ENCODE data around the gene TMEFF2.
A peak's percentile ranks its signal among the peaks of the same experiment; 100 is the strongest.

Gene TMEFF2, protein sequence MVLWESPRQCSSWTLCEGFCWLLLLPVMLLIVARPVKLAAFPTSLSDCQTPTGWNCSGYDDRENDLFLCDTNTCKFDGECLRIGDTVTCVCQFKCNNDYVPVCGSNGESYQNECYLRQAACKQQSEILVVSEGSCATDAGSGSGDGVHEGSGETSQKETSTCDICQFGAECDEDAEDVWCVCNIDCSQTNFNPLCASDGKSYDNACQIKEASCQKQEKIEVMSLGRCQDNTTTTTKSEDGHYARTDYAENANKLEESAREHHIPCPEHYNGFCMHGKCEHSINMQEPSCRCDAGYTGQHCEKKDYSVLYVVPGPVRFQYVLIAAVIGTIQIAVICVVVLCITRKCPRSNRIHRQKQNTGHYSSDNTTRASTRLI

DNA sequence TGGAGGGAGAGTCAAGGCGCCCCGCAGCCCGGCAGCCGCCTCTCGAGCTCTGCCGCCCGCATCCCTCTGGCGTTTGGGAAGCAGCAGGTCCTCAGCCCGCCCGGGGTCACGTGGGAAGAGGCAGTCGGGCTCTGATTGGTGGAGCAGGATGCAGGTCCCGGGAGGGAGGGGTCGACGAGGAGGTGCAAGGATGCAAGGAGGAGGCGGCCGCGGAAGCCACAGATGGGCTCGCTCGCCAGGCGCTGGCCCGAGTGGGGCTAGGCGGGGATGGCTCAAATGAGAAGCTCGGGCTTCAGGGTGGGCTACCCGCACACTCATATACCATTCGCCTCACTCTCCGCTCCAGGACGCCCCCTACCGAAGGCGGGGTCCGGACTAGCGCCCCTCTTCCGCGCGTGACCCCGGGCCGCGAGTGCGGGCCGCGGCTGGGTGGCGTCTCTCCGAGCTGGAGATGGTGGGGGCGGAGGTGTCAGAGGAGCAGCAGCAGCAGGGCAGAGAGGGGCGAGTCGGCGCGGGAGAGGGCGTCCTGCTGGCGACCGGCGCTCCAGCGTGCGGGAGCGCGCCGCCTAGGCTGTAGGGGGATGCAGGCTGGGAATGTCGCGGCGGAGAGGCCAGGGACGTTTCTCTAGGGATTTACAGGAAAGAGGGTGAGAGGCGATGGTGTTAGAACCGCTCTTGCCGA, at the start of gene TMEFF2:
TMEFF2 (minus strand) TSS at position 68 of the 682 bp plus-strand sequence. CDS start 409 bp downstream, outside the sequence.
- peak; percentile 59 for DNase-seq

DNA sequence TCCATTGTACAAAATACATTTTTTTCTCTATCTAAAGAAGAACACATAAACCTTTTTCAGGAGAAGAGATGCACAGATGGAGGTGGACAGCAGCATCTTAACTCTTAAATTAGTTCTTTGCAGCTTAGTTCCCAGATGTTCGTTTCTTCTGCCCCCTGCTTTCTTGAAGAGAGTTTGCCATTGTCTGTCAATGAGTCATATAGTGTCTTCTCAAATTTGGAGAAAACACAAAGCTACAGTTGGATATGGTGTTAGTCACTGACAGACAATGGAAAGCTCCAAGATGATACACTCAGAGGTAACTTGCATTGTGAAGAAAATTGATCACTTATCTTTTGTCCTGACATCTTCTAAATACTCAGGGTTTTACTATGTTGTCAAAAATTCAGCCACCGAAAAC, 48.8 kb upstream of the TMEFF2 start:
- no peak for DNase-seq

DNA sequence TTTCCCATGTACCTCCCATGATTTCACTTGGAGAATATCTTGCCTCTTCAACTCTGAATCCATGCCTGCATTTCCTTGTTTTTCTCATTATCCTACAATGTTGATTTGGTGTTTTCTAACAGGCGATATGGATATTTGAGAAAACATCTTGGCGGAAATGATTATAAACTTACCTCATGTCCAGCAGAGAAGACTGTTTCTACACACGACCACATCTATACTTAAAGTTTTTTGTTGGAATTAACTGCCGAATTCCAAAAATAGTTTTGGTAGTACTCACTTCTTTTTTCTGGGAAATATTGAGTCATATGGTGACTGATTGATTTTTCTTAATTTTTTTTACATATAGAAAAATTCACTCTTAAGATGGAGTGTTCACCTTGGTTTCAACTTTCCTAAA, 41.4 kb upstream of the TMEFF2 start:
- DNase-seq: no peak

DNA sequence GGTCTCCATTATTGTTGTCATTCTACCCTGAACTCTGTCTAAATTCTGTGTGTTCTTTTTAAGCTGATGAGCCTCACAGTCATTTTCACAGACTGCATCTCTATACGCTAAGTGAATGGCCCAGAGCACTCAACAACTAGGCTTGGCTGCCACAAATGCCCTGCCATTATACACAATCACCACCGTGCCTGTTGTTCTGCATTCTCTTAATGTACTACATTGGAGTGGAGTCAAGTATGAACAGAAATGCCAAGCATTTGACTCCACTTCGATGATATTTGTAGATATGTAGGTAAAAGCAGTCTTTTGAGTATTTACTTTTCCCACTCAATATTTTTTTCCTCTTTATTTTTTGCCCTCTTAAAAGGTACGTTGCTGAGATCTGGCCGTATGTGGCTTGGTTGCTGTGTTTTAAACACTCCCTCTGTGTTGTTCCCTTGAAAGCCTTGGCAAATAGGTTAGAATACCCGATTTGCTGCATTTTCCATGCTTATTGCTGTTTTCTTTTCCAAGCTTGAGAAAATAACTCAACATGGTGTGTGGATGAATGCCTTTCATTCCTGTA, 36.2 kb upstream of the TMEFF2 start:
- DNase-seq: no peak

DNA sequence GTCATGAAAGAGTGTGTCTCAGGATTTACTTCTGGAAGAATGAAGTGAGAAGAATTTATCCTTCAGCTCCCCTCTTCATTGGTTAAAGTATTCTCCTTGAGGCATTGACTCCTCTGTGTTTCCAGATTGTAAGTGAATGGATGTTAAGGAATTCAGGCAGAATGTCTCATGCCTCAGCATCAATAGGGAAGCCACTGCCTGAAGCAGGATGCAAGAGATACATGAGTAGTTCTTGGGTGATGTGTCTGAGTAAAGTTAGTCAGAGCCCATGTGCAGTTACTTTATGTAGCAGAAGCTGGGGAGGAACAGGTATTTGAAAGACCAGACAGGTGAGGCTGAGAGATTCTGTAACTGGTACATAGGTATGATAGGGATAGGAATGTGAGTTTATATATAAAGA, 34.0 kb upstream of the TMEFF2 start:
- DNase-seq: no peak

DNA sequence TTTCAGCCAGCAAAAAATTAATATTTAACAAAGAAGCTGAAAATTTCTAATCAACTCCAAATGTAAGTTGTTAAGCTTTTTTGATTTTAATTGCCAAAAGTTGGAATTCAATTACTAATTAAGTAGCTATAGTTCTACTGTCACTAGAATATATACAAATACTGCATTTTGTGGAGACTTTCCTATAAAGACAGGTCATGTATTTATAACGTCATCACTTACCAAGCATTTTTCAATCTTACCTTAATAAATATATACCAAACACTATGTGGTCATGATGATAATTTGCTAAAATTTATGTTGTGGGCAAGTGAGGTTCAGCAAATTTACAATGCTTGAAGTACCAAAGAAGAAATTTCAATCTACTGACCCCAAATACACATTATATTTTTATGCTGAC, 24.2 kb upstream of the TMEFF2 start:
- no peak for DNase-seq

DNA sequence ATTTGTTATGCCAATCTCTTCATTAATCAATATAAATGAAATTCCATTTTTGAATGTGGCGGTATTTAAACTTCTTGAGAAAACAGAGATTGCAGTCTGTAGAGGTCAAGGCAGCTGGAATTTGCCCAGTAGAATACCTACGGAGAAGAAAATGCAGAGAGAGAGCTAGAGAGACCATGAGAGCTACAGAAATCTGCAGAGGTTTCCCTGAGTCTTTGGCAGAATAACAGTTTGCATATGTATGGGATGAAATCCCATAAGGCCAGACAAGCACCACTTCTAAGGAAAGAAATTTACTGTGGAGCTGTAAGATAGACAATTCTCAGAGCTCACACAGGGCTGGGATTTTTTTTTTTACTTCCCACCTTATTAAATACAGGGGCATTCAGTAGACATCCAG, 23.6 kb upstream of the TMEFF2 start:
- DNase-seq: no peak

DNA sequence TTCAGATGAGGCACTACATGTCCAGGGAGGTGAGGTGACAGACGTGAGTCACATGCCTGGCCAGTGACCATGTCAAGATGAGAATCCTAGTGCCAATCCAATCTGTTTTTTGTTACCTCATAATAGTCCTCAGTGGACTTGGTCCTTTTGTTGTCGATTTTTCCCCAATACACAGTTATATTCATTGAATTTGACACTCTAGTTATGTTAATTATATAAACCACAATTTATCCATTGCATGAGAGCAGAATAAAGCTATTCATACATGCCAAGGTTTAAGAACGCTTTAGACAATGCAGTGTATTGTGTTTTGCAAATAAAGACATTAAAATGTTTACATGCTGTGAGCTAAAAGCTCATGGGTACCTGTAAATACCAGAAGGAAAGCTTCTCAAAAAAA, 21.6 kb upstream of the TMEFF2 start:
- DNase-seq: no peak

DNA sequence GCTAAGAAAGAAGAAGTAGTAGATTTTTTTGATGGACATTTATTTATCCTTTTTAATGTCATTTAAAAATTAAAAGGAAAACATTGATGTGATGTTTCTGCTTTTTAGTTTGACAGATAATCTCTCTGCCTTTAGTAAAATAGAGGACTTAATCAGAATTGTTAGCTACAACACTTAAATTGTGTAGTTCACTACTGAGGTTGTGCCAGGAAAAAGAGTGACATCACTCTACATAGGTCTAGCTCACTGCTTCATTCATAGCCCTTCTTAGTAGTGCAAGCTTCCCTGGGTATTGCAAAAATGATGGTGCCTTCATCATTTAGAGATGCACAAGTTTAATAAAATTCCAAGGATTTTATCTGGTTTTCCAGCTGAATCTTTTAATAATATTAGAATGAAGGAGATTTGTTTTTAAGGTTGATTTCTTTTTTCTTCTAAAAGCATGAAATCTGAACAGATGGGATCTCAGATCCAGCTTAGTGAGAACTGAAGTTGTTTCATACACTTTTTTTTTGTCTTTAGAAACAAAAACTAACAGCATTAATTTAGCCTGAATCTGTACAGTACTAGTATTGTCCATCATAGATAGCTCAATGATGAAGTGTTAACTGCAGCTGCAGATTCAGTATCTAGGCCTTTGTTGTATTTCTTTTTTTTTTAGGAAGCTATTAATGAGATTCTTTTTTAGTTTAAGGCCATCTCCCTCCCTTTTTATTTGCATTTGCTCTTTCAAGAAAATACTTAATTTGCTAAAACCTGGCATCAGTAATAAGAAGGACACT, 20.6 kb upstream of the TMEFF2 start:
- DNase-seq: no peak

DNA sequence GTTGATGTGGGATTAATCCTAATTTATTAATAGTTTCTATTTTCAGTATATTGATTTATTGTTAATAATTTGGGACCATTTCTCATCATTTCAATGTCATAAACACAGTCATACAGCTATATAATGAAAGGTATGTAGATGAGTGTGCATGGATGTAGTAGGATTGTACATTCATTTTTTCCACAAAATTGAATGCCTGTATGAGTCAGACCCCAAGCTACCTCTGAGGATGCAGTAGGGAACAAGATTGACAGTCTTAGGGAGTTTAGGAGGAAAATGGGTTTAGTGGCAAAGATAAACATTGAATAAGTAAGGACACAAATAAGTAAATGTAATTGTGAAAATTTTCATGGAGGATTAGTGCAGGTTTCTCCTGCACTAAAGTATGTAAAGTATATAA, 14.1 kb upstream of the TMEFF2 start:
- no peak for DNase-seq

DNA sequence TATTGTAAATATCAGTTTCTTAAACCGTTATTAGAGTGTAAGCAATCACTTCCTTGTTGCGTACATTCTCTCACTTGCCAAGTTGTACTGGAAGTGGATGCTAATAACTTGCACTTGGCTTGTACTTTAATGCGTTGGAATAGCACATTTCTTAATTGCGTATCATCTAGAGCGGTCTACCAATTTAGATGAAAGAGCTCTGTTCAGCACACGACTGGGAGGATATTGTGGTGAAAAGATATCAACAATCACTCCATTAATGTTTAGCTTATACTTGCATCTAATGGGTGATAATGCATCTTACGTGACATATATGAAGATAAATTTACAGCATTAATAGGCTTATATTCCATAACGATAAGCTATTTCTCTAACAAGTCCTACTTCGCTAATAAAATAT, 11.7 kb upstream of the TMEFF2 start:
- DNase-seq: no peak

DNA sequence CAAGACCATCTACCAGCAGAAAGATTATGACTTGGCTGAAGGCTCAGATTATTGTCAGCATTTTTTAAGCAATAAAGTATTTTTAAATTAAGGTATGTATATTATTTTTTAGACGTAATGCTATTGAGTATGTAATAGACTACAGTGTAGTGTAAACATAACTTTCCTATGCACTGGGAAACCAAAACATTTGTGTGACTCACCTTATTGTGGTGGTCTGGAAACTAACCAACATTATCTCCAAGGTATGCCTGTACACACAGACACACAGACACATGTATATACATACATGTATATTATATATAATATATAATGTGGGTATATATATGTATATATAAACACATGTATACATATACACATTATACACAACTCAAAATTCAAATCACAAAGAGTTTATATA, 9.1 kb upstream of the TMEFF2 start:
- DNase-seq: no peak

DNA sequence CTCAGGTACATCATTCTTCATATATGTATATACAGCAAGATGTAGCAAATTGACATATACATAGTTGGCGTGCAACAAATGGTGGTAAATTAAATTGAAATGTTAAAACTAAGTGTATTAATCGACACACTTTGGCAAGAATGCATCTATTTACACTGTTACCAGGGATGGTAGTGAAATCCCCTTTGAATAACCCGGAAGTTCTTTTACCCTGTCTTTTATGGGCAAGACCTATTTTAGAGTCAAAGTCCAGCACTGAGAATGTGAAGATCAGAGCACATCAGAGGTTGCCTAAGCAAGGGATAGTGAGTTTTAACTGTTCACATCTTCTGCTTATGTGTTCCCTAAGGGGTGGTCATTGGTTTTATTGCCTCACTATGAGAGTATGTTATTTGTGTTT, 7.6 kb upstream of the TMEFF2 start:
- DNase-seq: no peak

DNA sequence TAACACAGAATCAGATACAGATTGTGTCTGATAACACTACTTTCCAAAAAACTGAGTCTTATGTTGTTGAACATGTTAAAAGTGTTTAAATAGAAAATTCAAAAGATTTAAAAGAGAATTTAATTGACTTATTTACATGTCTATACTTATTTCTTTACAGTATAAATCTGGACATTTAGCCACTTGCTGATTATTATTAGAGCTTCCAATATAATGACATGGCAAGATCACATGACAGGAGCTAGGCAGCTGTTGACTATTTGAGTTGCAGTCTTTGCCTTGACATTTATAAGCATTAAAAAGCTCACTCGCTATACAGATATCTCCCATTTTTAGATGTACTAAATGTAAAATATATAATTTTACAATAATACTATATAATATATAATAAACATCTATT, 6.4 kb upstream of the TMEFF2 start:
- DNase-seq: no peak

DNA sequence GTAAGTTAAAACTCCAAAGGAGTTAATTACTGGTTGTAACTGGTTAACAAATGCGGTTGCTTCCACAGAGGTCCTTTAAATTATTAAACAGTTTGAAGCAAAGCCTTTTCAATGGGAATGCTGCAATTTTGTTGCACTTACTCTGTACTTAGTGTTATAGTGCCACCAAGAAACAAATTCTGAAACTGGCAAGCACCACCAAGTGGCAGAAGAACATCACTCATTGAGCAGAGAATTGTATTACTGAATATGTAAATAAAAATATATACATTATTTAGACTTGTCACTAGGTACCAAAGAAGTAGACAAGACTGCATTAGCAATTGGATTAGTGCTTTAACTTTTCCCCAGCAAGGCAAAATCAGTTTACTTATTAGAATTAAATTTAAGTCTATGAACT, 2.6 kb upstream of the TMEFF2 start:
- no peak for DNase-seq

DNA sequence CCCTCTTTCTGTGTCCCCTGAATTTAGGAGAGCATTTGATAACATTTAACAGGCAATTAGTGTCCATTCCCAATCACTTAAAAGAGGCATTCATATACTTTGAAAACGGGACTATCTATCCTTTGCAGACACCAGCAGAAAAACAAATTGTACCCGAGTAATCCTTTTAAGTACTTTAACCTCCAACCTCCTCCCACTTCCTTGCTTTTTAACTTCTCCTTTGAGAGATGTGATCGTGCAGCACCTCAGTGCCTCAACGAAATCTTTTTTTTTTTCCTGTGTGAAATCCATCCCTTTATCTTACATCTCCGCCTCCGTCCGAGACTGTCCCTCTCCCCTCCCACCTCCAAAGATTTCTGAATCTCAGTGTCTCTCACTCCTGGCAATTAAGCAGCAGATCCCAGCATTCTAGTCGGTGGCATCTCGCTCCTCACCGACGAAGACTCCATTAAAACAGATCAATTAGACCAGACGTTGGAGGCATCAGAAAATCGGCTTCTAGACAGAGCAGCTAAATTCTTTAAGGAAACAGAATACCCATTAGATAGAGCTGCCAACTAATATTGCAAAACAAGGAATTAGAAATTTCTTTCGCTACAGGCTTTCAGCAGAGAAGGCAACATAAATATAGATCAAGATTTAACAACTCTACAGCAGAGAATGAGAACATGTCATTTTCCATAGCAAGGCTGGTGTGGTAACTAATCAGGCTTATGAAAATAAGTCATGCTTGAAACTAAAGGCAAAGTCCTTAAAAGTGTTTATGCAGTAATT, 1.9 kb upstream of the TMEFF2 start:
- DNase-seq: no peak

DNA sequence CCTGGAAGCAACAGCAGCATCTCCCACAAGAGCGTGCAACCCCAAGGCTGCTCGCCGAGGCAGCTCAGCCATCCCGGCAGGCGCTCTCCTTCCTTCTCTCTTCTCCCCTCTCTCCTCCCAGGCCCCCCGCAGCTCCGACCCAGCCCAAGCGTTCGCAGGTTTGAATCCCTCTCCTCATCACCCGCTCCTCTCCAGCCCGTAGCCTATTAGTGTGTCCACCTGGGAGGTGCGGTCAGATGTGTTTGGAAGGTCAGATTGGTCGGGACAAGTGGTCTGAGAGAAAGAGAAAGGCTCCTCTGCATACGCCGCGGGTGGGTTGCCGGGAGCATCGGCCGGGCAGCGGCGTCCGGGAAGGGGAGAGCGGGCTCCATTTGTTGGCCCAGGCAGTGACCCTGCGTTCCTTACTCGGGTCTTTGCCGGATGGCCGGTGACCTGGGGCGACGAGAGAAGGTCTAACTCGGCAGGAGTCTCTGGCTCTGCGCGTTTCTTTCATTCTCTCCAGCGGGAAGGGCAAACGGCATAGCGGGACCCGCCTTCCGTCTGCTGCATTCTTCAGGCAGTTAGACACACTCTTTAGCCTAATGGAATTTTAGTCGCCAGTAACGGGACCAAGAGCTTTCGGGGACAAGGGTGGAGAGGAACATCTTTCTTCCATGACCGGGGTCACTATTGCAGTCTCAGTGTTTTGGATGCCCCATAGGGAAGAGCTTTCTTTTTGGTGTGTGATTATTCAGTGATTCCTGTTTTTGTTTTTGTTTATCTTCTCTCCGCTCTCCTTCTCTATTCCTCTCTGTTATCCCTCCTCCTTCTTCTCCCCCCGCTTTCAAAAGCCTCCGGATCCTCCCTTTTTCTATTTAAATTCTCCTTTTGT, 1.1 kb upstream of the TMEFF2 start:
- DNase-seq: no peak

DNA sequence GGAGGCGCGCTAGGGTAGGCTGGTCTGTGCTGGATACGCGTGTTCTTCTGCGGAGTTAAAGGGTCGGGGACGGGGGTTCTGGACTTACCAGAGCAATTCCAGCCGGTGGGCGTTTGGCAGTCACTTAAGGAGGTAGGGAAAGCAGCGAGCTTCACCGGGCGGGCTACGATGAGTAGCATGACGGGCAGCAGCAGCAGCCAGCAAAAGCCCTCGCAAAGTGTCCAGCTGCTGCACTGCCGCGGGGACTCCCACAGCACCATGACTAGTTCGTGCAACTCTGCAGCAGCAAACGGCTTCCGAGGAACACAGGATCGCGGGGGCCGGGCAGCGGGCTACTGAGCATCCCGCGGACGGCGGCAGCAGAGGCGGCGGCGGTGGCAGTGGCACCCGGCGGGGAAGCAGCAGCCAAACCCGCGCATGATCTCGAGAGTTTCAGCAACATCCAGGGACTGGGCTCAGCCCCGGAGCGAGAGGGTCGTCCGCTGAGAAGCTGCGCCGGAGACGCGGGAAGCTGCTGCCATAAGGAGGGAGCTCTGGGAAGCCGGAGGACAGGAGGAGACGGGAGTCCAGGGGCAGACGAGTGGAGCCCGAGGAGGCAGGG, 368 bp downstream of the TMEFF2 start:
- no peak for DNase-seq

DNA sequence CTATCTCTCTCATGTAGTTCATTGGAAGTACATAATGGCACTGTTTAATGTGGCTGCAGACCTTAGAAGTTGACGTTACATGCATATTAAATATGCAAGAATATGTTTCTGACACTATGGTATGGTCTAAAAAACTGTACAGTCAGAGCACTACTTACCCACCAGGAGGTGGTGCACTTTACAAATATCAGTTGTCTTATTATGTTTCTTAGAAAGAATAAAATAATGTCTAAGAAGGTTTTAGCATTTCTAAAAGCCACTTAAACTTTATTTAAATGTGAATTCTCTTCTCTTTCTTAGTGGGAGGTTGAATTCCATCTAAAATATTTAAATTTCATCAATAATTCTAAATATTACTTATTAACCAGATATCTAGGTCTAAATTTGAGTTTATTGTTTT, 4.3 kb downstream of the TMEFF2 start:
- DNase-seq: no peak

DNA sequence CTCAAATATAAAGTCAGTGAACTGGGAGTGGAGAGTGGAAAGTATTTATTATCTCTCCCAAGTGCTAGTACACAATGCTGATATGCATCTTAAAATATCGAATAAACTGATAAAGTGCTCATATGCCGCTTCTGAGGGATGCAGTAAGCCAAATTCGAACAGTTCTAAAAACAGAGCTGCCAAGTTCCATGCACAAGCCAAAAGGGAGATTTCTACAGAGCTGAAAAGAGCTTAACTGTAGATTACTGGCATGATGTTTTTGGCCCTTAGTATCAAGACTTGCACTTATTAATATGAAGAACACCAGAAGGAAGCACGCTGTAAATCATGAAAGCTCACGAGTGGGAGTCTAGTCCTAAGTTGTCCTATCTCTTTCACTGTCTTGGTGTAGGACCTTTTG, 7.9 kb downstream of the TMEFF2 start:
- DNase-seq: no peak

DNA sequence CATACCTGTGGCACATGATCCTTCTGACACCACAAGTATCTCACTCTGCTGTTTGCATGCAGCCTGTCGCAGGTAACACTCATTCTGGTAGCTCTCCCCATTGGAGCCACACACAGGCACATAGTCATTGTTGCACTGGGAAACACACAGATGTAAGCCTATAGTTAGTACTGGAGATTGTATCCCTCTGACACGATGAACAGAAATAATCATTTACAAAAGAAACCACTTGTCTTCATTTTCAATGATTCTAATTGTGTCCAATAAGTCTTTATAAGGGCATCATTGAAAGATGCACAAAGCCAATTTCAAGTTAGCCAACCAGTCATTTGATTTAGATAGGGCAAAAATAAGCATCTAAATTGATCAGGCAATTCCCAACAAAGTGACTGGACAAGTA, 10.4 kb downstream of the TMEFF2 start:
- no peak for DNase-seq
